Naive thymus-derived CD4-positive, alpha-beta T cell (primary cell): Measurements from ENCODE around the gene VPS33B. TPM values are rescaled to one million over a fixed set of nuclear protein-coding genes. Genes with fewer than 3 reads are reported as not detected.

Source experiments
- ATAC-seq: fragments of 150-1000 bp; cut with Tn5 transposase; 2 replicates; pipeline ENCODE4 v1.10.0; 2021; ENCODE audit warnings: mild to moderate bottlenecking, moderate library complexity
- CTCF ChIA-PET: fragments of 350-600 bp; sonication (Branson Sonifier 250); formaldehyde crosslinking; loops from one replicate; lab custom pipeline; 2021; ENCODE audit warnings: antibody characterized with exemption; lab: Charles Lee
- POLR2A ChIA-PET: fragments of 350-600 bp; sonication (Branson Sonifier 250); formaldehyde crosslinking; loops from one replicate; lab custom pipeline; 2021; ENCODE audit warnings: antibody characterized with exemption, inconsistent platforms; lab: Charles Lee
- DNase-seq, 9 donors: peaks; one replicate each; pipeline versions ENCODE4 v3.0.0 to v3.0.0-alpha.2; 2020 to 2022; ENCODE audit warnings: mixed read lengths in 1 of 9
- H3K27ac ChIP-seq: one replicate; pipeline ENCODE4 v1.7.0; 2013; ENCODE audit warnings: mild to moderate bottlenecking, low read depth, low read length, moderate library complexity
- H3K27me3 ChIP-seq, 2 donors: one replicate each; pipeline ENCODE4 v1.7.0; 2013; ENCODE audit warnings: low read length in 2 of 2, mild to moderate bottlenecking in 2 of 2, moderate library complexity in 2 of 2; ENCODE audit not compliant: control insufficient read depth in 2 of 2, insufficient read depth in 2 of 2
- H3K36me3 ChIP-seq, 3 experiments: 1 replicate in 2 of 3; 2 replicates in 1 of 3; pipeline ENCODE4 v1.7.0; 2013; ENCODE audit warnings: low read length in 3 of 3, mild to moderate bottlenecking in 3 of 3, moderate library complexity in 1 of 3; ENCODE audit not compliant: insufficient read depth in 3 of 3, control insufficient read depth in 2 of 3
- H3K4me1 ChIP-seq, 2 donors: one replicate each; pipeline ENCODE4 v1.7.0; 2013; ENCODE audit warnings: low read length in 2 of 2, mild to moderate bottlenecking in 2 of 2, moderate library complexity in 1 of 2; ENCODE audit not compliant: control insufficient read depth in 2 of 2, insufficient read depth in 2 of 2
- H3K4me3 ChIP-seq: 2 replicates; pipeline ENCODE4 v1.7.0; 2013; ENCODE audit warnings: mild to moderate bottlenecking, low read length
- H3K9me3 ChIP-seq, 3 experiments: 1 replicate in 2 of 3; 2 replicates in 1 of 3; pipeline ENCODE4 v1.7.0; 2013; ENCODE audit warnings: low read length in 3 of 3; ENCODE audit not compliant: control insufficient read depth in 2 of 3
- H3K27ac Mint-ChIP-seq, 9 donors: one replicate each; pipeline ENCODE4 v1.8.0; 2020 to 2022; ENCODE audit warnings: mixed read lengths in 9 of 9, mild to moderate bottlenecking in 8 of 9, moderate library complexity in 5 of 9, inconsistent platforms in 2 of 9
- H3K27me3 Mint-ChIP-seq, 5 donors: one replicate each; pipeline ENCODE4 v1.8.0; 2021 to 2022; ENCODE audit warnings: mixed read lengths in 5 of 5, mild to moderate bottlenecking in 1 of 5
- H3K36me3 Mint-ChIP-seq, 5 donors: one replicate each; pipeline ENCODE4 v1.8.0; 2020 to 2022; ENCODE audit warnings: mixed read lengths in 5 of 5, mild to moderate bottlenecking in 3 of 5, inconsistent platforms in 1 of 5
- H3K4me1 Mint-ChIP-seq, 7 donors: one replicate each; pipeline ENCODE4 v1.8.0; 2020 to 2022; ENCODE audit warnings: mixed read lengths in 7 of 7, mild to moderate bottlenecking in 3 of 7, inconsistent platforms in 1 of 7
- H3K4me3 Mint-ChIP-seq, 10 donors: one replicate each; pipeline ENCODE4 v1.8.0; 2020 to 2022; ENCODE audit warnings: mild to moderate bottlenecking in 10 of 10, mixed read lengths in 10 of 10, moderate library complexity in 6 of 10, inconsistent platforms in 2 of 10
- H3K9me3 Mint-ChIP-seq, 11 donors: one replicate each; pipeline ENCODE4 v1.8.0; 2020 to 2022; ENCODE audit warnings: mixed read lengths in 11 of 11, mild to moderate bottlenecking in 4 of 11, inconsistent platforms in 1 of 11, moderate library complexity in 1 of 11
- intact Hi-C, 2 donors: fragments of 100-400 bp; cut with micrococcal nuclease; formaldehyde crosslinking; loops; one replicate each; pipeline ENCODE4 v1.15.1; 2023
- polyA plus RNA-seq, 2 donors: library from polyadenylated mRNA; unstranded; fragments of 300-500 nt; fragmentation: Illumina TruSeq; gene quantifications; one replicate each; pipeline ENCODE4 v1.2.3, GENCODE V29; 2021
- total RNA-seq, 6 experiments: library from RNA in 5 of 6; stranded (reverse) in 5 of 6; gene quantifications; 1 replicate in 5 of 6; 2 replicates in 1 of 6; pipeline ENCODE4 v1.2.3 and lab custom pipeline; 2021 to 2026

VPS33B gene
- total and polyA plus RNA-seq, 7 experiments from 2014 or later, result 8.3 to 28.1 (median 20.4) TPM

- no peak for DNase-seq
- intact Hi-C loops, result no loop called here
- Histone ChIP-seq H3K36me3 (peaks cover 0 to 25% (median 0%) of the 10 kb centered on the region in 3 experiments), H3K4me1 (no peaks in the 10 kb centered on the region), H3K27me3 (no peaks in the 10 kb centered on the region), H3K9me3 (no peaks in the 10 kb centered on the region), H3K27ac (no peak overlapping the region), H3K4me3 (no peak overlapping the region)
- ATAC-seq, result no peak
- Mint-ChIP-seq H3K4me1 (peaks cover 0 to 3% (median 0%) of the 10 kb centered on the region in 7 donors), H3K4me3 (no peak overlapping the region), H3K27me3 (no peaks in the 10 kb centered on the region), H3K36me3 (peaks cover 1 to 43% (median 7%) of the 10 kb centered on the region in 5 donors), H3K9me3 (no peaks in the 10 kb centered on the region), H3K27ac (no peak overlapping the region)
- ChIA-PET POLR2A (no interaction called here), CTCF (no interaction called here)
These were observed 56.1 kb downstream of the VPS33B start for GRCh38 chr15:90966262-90966661.

DNA sequence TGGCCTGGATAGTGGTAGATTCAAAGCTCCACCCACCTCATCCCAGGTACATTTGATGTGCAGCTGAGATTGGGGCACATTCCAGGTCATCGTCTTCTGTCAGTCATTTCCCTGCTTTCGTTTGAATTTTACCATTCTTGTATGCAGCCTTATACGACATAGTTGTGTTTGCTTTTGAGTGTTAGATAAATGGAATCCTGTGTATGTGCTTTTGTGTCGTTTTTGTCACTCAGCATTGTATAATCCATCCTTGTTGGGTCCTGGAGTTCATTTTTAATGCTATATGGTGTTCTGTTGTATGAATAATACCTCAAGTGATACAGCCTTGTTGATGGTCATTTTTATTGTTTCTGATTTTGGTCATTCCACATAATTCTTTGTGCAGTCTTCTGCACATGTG, 60.4 kb downstream of the VPS33B start:
- Mint-ChIP-seq H3K27ac (no peak overlapping the region), H3K27me3 (no peaks in the 10 kb centered on the region), H3K36me3 (peaks cover 5 to 35% (median 11%) of the 10 kb centered on the region in 5 donors), H3K4me3 (no peak overlapping the region), H3K9me3 (no peaks in the 10 kb centered on the region), H3K4me1 (peaks cover 0 to 8% (median 5%) of the 10 kb centered on the region in 7 donors)
- Histone ChIP-seq H3K27me3 (no peaks in the 10 kb centered on the region), H3K4me1 (no peaks in the 10 kb centered on the region), H3K36me3 (peaks cover 0 to 36% (median 0%) of the 10 kb centered on the region in 3 experiments), H3K9me3 (no peaks in the 10 kb centered on the region), H3K27ac (no peak overlapping the region), H3K4me3 (no peak overlapping the region)
- ATAC-seq, result no peak
- intact Hi-C loops, result no loop called here
- CTCF ChIA-PET, result interaction anchor here (1.6 kb wide), 1 partner anchor 71 kb away, joined by 6 read pairs; no protein-coding TSS in a partner anchor
- POLR2A ChIA-PET, result interaction anchor here (1.7 kb wide), 1 partner anchor 27 kb away, joined by 3 read pairs; the partner anchor contains the start of gene UNC45A
- no peak for DNase-seq

GRCh38 chr15:90960298-90961091, 61.9 kb downstream of the VPS33B start:
- Mint-ChIP-seq H3K4me1 (peaks cover 5 to 17% (median 12%) of the 10 kb centered on the region in 7 donors), H3K27ac (peak overlapping the region in 2 of 9 donors; percentile 50 to 63), H3K9me3 (no peaks in the 10 kb centered on the region), H3K27me3 (no peaks in the 10 kb centered on the region), H3K36me3 (peaks cover 5 to 29% (median 11%) of the 10 kb centered on the region in 5 donors), H3K4me3 (no peak overlapping the region)
- no peak overlapping the region for H3K4me3 ChIP-seq
- DNase-seq (no peak), ATAC-seq (no peak)
- no peaks in the 10 kb centered on the region for H3K27me3 ChIP-seq
- H3K9me3 ChIP-seq, result no peaks in the 10 kb centered on the region
- no peak overlapping the region for H3K27ac ChIP-seq
- intact Hi-C loops, result no loop called here
- ChIA-PET POLR2A (interaction anchor here (1.7 to 9.2 kb wide), 2 partner anchors 25 to 27 kb away, joined by 3 to 119 read pairs; partner anchors contain the start of genes HDDC3 and UNC45A), CTCF (interaction anchor here (0.6 to 1.6 kb wide), 2 partner anchors 73 to 308 kb away, joined by 3 to 6 read pairs; no protein-coding TSS in a partner anchor)
- peaks cover 7 to 10% of the 10 kb centered on the region in 2 donors for H3K4me1 ChIP-seq
- H3K36me3 ChIP-seq, result peaks cover 0 to 25% (median 0%) of the 10 kb centered on the region in 3 experiments

DNA sequence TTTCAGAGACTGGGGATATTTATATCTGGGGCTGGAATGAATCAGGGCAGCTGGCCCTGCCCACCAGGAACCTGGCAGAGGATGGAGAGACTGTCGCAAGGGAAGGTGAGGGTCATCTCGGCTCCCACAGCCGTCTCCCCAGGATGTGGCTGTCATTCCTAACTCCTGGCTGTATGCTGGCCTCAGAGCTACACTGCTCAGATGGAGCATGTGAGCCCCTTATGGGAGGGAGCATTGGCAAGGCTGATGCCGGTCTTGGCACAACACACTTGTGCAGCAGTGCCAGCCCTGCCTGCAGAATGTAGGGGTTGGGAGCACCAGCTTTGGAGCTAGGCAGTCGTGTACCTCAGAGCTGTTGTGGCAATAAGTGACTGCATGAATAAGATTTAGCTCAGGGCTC, 62.5 kb downstream of the VPS33B start:
- peaks cover 5 to 29% (median 11%) of the 10 kb centered on the region in 5 donors for H3K36me3 Mint-ChIP-seq
- no peaks in the 10 kb centered on the region for H3K27me3 Mint-ChIP-seq
- H3K4me3 Mint-ChIP-seq, result no peak overlapping the region
- H3K9me3 ChIP-seq, result no peaks in the 10 kb centered on the region
- peak overlapping the region in 2 of 9 donors; percentile 22 to 70 for H3K27ac Mint-ChIP-seq
- H3K9me3 Mint-ChIP-seq, result no peaks in the 10 kb centered on the region
- H3K4me3 ChIP-seq, result no peak overlapping the region
- peaks cover 0 to 27% (median 0%) of the 10 kb centered on the region in 3 experiments for H3K36me3 ChIP-seq
- no peak overlapping the region for H3K27ac ChIP-seq
- intact Hi-C loops, result loop anchor here in 1 of 2 donors (10.0 kb wide), 1 partner anchor 895 kb away; the partner anchor contains the start of gene SLCO3A1
- ChIA-PET CTCF (interaction anchor here (0.6 kb wide), 2 partner anchors 308 to 417 kb away, joined by 3 to 6 read pairs; no protein-coding TSS in a partner anchor), POLR2A (interaction anchor here (9.2 kb wide), 1 partner anchor 26 kb away, joined by 119 read pairs; the partner anchor contains the start of genes HDDC3 and UNC45A)
- ATAC-seq, result no peak
- no peaks in the 10 kb centered on the region for H3K27me3 ChIP-seq
- H3K4me1 Mint-ChIP-seq, result peaks cover 5 to 17% (median 12%) of the 10 kb centered on the region in 7 donors
- DNase-seq, result no peak
- peaks cover 10 to 15% of the 10 kb centered on the region in 2 donors for H3K4me1 ChIP-seq

GRCh38 chr15:90959028-90959595, 63.3 kb downstream of the VPS33B start:
- Histone ChIP-seq H3K27ac (no peak overlapping the region), H3K27me3 (no peaks in the 10 kb centered on the region), H3K36me3 (peaks cover 0 to 28% (median 0%) of the 10 kb centered on the region in 3 experiments), H3K4me1 (peaks cover 10 to 15% of the 10 kb centered on the region in 2 donors), H3K4me3 (no peak overlapping the region), H3K9me3 (no peaks in the 10 kb centered on the region)
- H3K9me3 Mint-ChIP-seq, result no peaks in the 10 kb centered on the region
- H3K27me3 Mint-ChIP-seq, result no peaks in the 10 kb centered on the region
- ChIA-PET CTCF (interaction anchor here (0.6 to 7.7 kb wide), 3 partner anchors 16 to 416 kb away, joined by 3 to 67 read pairs (median 6); partner anchors contain the start of genes HDDC3 and UNC45A), POLR2A (interaction anchor here (9.2 kb wide), 1 partner anchor 26 kb away, joined by 119 read pairs; the partner anchor contains the start of genes HDDC3 and UNC45A)
- peaks cover 5 to 29% (median 11%) of the 10 kb centered on the region in 5 donors for H3K36me3 Mint-ChIP-seq
- H3K27ac Mint-ChIP-seq, result no peak overlapping the region
- no peak overlapping the region for H3K4me3 Mint-ChIP-seq
- DNase-seq, result no peak
- H3K4me1 Mint-ChIP-seq, result peaks cover 6 to 20% (median 12%) of the 10 kb centered on the region in 7 donors
- ATAC-seq, result no peak
- intact Hi-C loops, result loop anchor here in 1 of 2 donors (10.0 kb wide), 1 partner anchor 896 kb away; the partner anchor contains the start of gene SLCO3A1

- POLR2A ChIA-PET, result interaction anchor here (9.2 kb wide), 1 partner anchor 24 kb away, joined by 119 read pairs; the partner anchor contains the start of genes HDDC3 and UNC45A
- Histone ChIP-seq H3K27ac (no peak overlapping the region), H3K36me3 (peaks cover 0 to 39% (median 0%) of the 10 kb centered on the region in 3 experiments), H3K4me1 (peaks cover 10 to 15% of the 10 kb centered on the region in 2 donors), H3K27me3 (no peaks in the 10 kb centered on the region), H3K9me3 (no peaks in the 10 kb centered on the region), H3K4me3 (no peak overlapping the region)
- intact Hi-C loops, result loop anchor here in 1 of 2 donors (10.0 kb wide), 1 partner anchor 897 kb away; the partner anchor contains the start of gene SLCO3A1
- Mint-ChIP-seq H3K4me3 (peak overlapping the region in 9 of 10 donors; percentile 30 to 75 (median 62)), H3K36me3 (peaks cover 5 to 29% (median 11%) of the 10 kb centered on the region in 5 donors), H3K27me3 (no peaks in the 10 kb centered on the region), H3K9me3 (no peaks in the 10 kb centered on the region), H3K4me1 (peaks cover 6 to 27% (median 12%) of the 10 kb centered on the region in 7 donors), H3K27ac (peak overlapping the region in 1 of 9 donors; percentile 34)
- DNase-seq, result no peak
- CTCF ChIA-PET, result interaction anchor here (1.0 to 7.7 kb wide), 6 partner anchors 15 to 91 kb away, joined by 3 to 67 read pairs (median 6); partner anchors contain the start of genes HDDC3, MAN2A2 and UNC45A
- ATAC-seq, result no peak
These were observed 64.6 kb downstream of the VPS33B start for GRCh38 chr15:90957791-90958190.
